ENCODE results near the gene KIF5A. TPM values are rescaled to one million over a fixed set of nuclear protein-coding genes. Genes with fewer than 3 reads are reported as not detected.

KIF5A gene
- total RNA-seq, 3 donors from 2014 or later (not counting 1 experiment from before 2014, with no cell fraction given) = 0.09 to 0.40 (median 0.16) TPM

- 96% methylated on average over 3 of the region's 3 CpGs for WGBS (ENCODE audit: insufficient coverage)
- Mint-ChIP-seq H3K4me1 (peaks cover 9 to 17% of the 10 kb centered on the region in 2 donors), H3K27me3 (ENCODE audit: low read depth in 2 of 2) (peaks cover 19 to 37% of the 10 kb centered on the region in 2 donors), H3K27ac (no peak overlapping the region), H3K4me3 (peak overlapping the region; percentile 29), H3K9me3 (no peaks in the 10 kb centered on the region), H3K36me3 (no peaks in the 10 kb centered on the region)
- Histone ChIP-seq H3K27ac (ENCODE audit: low read length) (no peak overlapping the region), H3K4me1 (ENCODE audit: control insufficient read depth, insufficient read depth, low read length) (peaks cover 14% of the 10 kb centered on the region), H3K4me3 (ENCODE audit: low read length) (no peak overlapping the region), H3K9me3 (ENCODE audit: control insufficient read depth, insufficient read depth, low read length) (no peaks in the 10 kb centered on the region), H3K27me3 (ENCODE audit: control insufficient read depth, insufficient read depth, low read length) (peaks cover 14% of the 10 kb centered on the region), H3K36me3 (ENCODE audit: control insufficient read depth, insufficient read depth, low read length) (no peaks in the 10 kb centered on the region)
- intact Hi-C loops (cut with micrococcal nuclease) = no loop called here
- no peak for DNase-seq
- TF ChIP-seq CTCF (IDR thresholded peaks at IDR 0.05) = no peak
- ATAC-seq = no peak
These were observed 1.9 kb downstream of the KIF5A start for GRCh38 chr12:57551637-57552305.

- H3K36me3 Mint-ChIP-seq = no peaks in the 10 kb centered on the region
- Histone ChIP-seq H3K27ac (ENCODE audit: low read length) (no peak overlapping the region), H3K4me1 (ENCODE audit: control insufficient read depth, insufficient read depth, low read length) (peaks cover 10% of the 10 kb centered on the region), H3K4me3 (ENCODE audit: low read length) (no peak overlapping the region), H3K36me3 (ENCODE audit: control insufficient read depth, insufficient read depth, low read length) (no peaks in the 10 kb centered on the region), H3K9me3 (ENCODE audit: control insufficient read depth, insufficient read depth, low read length) (no peaks in the 10 kb centered on the region), H3K27me3 (ENCODE audit: control insufficient read depth, insufficient read depth, low read length) (peaks cover 14% of the 10 kb centered on the region)
- no peak overlapping the region for H3K4me3 Mint-ChIP-seq
- peaks cover 4 to 12% of the 10 kb centered on the region in 2 donors for H3K4me1 Mint-ChIP-seq
- no peak overlapping the region for H3K27ac Mint-ChIP-seq
- H3K9me3 Mint-ChIP-seq = no peaks in the 10 kb centered on the region
- WGBS (ENCODE audit: insufficient coverage) = 94% methylated on average over 2 of the region's 2 CpGs
- DNase-seq (no peak), ATAC-seq (no peak)
- intact Hi-C loops (cut with micrococcal nuclease) = no loop called here
- H3K27me3 Mint-ChIP-seq (ENCODE audit: low read depth in 2 of 2) = peaks cover 19 to 39% of the 10 kb centered on the region in 2 donors
- TF ChIP-seq CTCF (IDR thresholded peaks at IDR 0.05) = no peak
These were observed 2.4 kb downstream of the KIF5A start for GRCh38 chr12:57552306-57552651.

- Histone ChIP-seq H3K4me3 (ENCODE audit: low read length) (no peak overlapping the region), H3K9me3 (ENCODE audit: control insufficient read depth, insufficient read depth, low read length) (no peaks in the 10 kb centered on the region), H3K27me3 (ENCODE audit: control insufficient read depth, insufficient read depth, low read length) (peaks cover 14% of the 10 kb centered on the region), H3K4me1 (ENCODE audit: control insufficient read depth, insufficient read depth, low read length) (peaks cover 9% of the 10 kb centered on the region), H3K36me3 (ENCODE audit: control insufficient read depth, insufficient read depth, low read length) (no peaks in the 10 kb centered on the region), H3K27ac (ENCODE audit: low read length) (no peak overlapping the region)
- Mint-ChIP-seq H3K36me3 (no peaks in the 10 kb centered on the region), H3K27me3 (ENCODE audit: low read depth in 2 of 2) (peaks cover 19 to 39% of the 10 kb centered on the region in 2 donors), H3K9me3 (no peaks in the 10 kb centered on the region), H3K27ac (no peak overlapping the region), H3K4me3 (no peak overlapping the region), H3K4me1 (peaks cover 0 to 9% of the 10 kb centered on the region in 2 donors)
- ATAC-seq (no peak), DNase-seq (no peak)
- intact Hi-C loops (cut with micrococcal nuclease) = no loop called here
- 79% methylated on average over 4 of the region's 6 CpGs for WGBS (ENCODE audit: insufficient coverage)
- TF ChIP-seq CTCF (IDR thresholded peaks at IDR 0.05) = no peak
These were observed 3.0 kb downstream of the KIF5A start for GRCh38 chr12:57552835-57553313.
